ENCODE measurements around the gene TNFRSF18. TPM values are rescaled to one million over a fixed set of nuclear protein-coding genes. Genes with fewer than 3 reads are reported as not detected.

TNFRSF18 gene
- total and polyA plus RNA-seq, 2 donors, result 0.77 TPM; not detected in 1

DNA sequence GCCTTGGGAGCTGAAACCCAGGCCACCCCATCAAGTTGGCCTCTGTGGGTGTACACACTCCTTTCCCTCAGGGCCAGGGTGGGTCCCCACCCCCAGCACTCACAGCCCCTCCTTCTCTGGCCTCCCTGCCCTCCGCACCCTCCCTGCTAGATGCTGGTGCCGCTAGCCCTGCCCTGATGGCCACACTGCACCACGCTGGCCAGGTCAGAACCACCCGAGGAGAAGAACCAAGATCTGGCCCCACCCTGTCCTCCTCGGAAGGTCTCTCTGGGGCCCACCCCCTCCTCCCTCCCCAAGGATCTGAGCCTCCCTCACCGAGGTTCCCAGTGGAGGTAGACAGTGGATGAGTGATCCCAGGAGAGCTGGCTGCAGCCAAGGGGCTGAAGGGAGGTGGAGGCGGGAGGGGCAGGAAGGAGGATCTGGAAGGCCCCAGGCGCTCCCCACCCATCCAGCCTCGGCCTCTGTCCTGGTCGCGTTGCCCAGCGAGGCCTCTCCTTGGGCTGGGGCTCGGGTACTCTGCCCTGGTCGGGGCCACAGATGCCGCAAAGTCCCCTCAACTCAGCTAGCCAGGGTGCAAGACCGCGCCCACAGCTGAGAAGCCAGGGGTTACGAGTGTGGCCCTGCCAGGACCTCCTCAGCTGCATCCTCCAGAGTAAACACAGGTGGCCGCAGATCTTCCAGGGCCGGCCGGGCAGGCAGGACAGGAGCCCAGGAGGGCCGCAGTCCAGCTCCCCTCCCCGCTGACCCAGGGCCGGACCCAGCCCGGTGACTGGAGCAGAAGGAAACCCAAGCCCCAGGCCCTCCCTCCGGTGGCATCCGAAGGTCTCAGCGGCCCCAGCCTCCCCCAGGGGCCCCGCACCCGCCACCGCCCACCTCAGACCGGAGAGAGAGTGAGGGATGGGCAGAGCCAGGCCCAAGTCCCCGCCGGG, 30.8 kb upstream of the TNFRSF18 start:
- Histone ChIP-seq H3K4me3 (ENCODE audit: low read depth, low read length) (no peak overlapping the region), H3K4me1 (ENCODE audit: insufficient read depth) (no peaks in the 10 kb centered on the region), H3K36me3 (ENCODE audit: insufficient read depth) (no peaks in the 10 kb centered on the region), H3K27ac (ENCODE audit: low read depth) (no peak overlapping the region)
- DNase-seq (ENCODE audit: extremely low spot score), result no peak
- 30% methylated on average over 34 of the region's 34 CpGs for WGBS

DNA sequence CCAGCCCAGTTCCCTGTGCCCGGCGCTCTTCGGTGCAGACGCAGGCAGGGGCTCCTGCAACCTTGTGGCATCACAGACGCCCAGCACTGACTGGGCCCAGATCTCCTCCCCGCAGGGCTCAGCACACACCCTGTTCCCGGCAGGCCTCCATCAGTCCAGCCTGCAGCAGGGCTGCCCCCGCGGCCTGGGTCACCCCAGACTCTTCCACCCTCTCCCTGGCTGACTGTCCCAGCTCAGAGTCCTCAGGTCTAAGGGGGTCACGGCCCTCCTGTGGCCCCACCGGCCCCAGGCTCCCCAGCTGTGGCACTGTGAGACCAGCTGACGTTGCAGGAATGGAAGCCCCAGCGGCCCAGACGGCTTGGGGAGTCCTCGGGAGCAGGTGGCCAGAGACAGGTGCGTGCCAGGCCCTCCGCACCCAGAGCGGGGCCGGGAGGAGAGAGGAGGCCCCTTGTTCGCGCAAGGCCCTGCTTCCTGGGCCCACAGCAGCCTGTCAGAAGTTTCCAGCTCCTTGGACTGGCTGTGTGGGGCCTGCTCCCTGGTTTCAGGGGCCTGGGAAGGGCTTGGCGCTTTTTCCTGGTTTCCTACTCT, 29.9 kb upstream of the TNFRSF18 start:
- 78% methylated on average over 22 of the region's 22 CpGs for WGBS
- DNase-seq (ENCODE audit: extremely low spot score), result no peak
- Histone ChIP-seq H3K4me1 (ENCODE audit: insufficient read depth) (no peaks in the 10 kb centered on the region), H3K36me3 (ENCODE audit: insufficient read depth) (no peaks in the 10 kb centered on the region), H3K27ac (ENCODE audit: low read depth) (no peak overlapping the region), H3K4me3 (ENCODE audit: low read depth, low read length) (no peak overlapping the region)

- DNase-seq (ENCODE audit: extremely low spot score), result no peak
- no peak overlapping the region for H3K4me3 ChIP-seq (ENCODE audit: low read depth, low read length)
- H3K4me1 ChIP-seq (ENCODE audit: insufficient read depth), result no peaks in the 10 kb centered on the region
- H3K27ac ChIP-seq (ENCODE audit: low read depth), result no peak overlapping the region
- 90% methylated on average over 27 of the region's 27 CpGs for WGBS
- H3K36me3 ChIP-seq (ENCODE audit: insufficient read depth), result no peaks in the 10 kb centered on the region
Observed at GRCh38 chr1:1235016-1235744, 28.8 kb upstream of the TNFRSF18 start.

- WGBS, result 94% methylated on average over 28 of the region's 28 CpGs
- DNase-seq (ENCODE audit: extremely low spot score), result no peak
- Histone ChIP-seq H3K27ac (ENCODE audit: low read depth) (no peak overlapping the region), H3K4me1 (ENCODE audit: insufficient read depth) (no peaks in the 10 kb centered on the region), H3K4me3 (ENCODE audit: low read depth, low read length) (no peak overlapping the region), H3K36me3 (ENCODE audit: insufficient read depth) (no peaks in the 10 kb centered on the region)
Observed at GRCh38 chr1:1234180-1234808, 27.9 kb upstream of the TNFRSF18 start.

DNA sequence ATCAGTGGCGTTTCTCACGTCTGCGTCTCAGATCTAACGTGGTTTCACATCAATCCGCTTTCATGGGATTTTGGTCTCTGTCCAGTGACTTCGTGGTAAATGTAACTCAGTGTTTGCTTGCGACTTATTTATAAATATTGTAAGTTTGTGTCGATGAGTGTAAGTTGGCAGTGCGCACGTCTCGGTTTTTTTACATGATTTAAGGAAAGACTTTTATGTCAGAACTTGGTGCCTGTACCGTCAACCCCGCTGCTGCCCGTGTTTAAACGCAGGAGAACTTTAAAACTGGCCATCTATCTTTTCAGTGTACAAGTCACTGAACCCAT, 27.1 kb upstream of the TNFRSF18 start:
- H3K27ac ChIP-seq (ENCODE audit: low read depth), result no peak overlapping the region
- no peak for DNase-seq (ENCODE audit: extremely low spot score)
- H3K36me3 ChIP-seq (ENCODE audit: insufficient read depth), result no peaks in the 10 kb centered on the region
- no peak overlapping the region for H3K4me3 ChIP-seq (ENCODE audit: low read depth, low read length)
- 96% methylated on average over 15 of the region's 15 CpGs for WGBS
- no peaks in the 10 kb centered on the region for H3K4me1 ChIP-seq (ENCODE audit: insufficient read depth)

GRCh38 chr1:1232796-1233566, 26.6 kb upstream of the TNFRSF18 start:
- WGBS, result 80% methylated on average over 98 of the region's 98 CpGs
- Histone ChIP-seq H3K4me1 (ENCODE audit: insufficient read depth) (no peaks in the 10 kb centered on the region), H3K4me3 (ENCODE audit: low read depth, low read length) (peak overlapping the region; percentile 44), H3K27ac (ENCODE audit: low read depth) (no peak overlapping the region), H3K36me3 (ENCODE audit: insufficient read depth) (no peaks in the 10 kb centered on the region)
- no peak for DNase-seq (ENCODE audit: extremely low spot score)

GRCh38 chr1:1232208-1232795, 25.9 kb upstream of the TNFRSF18 start, which contains the start of gene B3GALT6:
TSS of gene B3GALT6 (plus strand) at chr1:1232237. CDS start at chr1:1232279, 42 bp downstream.
- 6% methylated on average over 100 of the region's 100 CpGs for WGBS
- peak within 1 kb of the TSS; percentile 90 for H3K27ac ChIP-seq (ENCODE audit: low read depth)
- DNase-seq (ENCODE audit: extremely low spot score), result no peak
- H3K36me3 ChIP-seq (ENCODE audit: insufficient read depth), result peaks cover 2% of the 10 kb centered on the region
- H3K4me3 ChIP-seq (ENCODE audit: low read depth, low read length), result peak within 1 kb of the TSS; percentile 83
- H3K4me1 ChIP-seq (ENCODE audit: insufficient read depth), result no peaks in the 10 kb centered on the region

GRCh38 chr1:1231400-1232207, 25.2 kb upstream of the TNFRSF18 start, which contains the start of gene SDF4:
TSS of gene SDF4 (minus strand) at chr1:1232001. CDS start at chr1:1228772, 3,229 bp downstream.
- no peaks in the 10 kb centered on the region for H3K4me1 ChIP-seq (ENCODE audit: insufficient read depth)
- DNase-seq (ENCODE audit: extremely low spot score), result peak; percentile 82
- under 1% methylated on average over 99 of the region's 99 CpGs for WGBS
- peaks cover 2% of the 10 kb centered on the region for H3K36me3 ChIP-seq (ENCODE audit: insufficient read depth)
- peak within 1 kb of the TSS; percentile 90 for H3K27ac ChIP-seq (ENCODE audit: low read depth)
- H3K4me3 ChIP-seq (ENCODE audit: low read depth, low read length), result peak within 1 kb of the TSS; percentile 83

DNA sequence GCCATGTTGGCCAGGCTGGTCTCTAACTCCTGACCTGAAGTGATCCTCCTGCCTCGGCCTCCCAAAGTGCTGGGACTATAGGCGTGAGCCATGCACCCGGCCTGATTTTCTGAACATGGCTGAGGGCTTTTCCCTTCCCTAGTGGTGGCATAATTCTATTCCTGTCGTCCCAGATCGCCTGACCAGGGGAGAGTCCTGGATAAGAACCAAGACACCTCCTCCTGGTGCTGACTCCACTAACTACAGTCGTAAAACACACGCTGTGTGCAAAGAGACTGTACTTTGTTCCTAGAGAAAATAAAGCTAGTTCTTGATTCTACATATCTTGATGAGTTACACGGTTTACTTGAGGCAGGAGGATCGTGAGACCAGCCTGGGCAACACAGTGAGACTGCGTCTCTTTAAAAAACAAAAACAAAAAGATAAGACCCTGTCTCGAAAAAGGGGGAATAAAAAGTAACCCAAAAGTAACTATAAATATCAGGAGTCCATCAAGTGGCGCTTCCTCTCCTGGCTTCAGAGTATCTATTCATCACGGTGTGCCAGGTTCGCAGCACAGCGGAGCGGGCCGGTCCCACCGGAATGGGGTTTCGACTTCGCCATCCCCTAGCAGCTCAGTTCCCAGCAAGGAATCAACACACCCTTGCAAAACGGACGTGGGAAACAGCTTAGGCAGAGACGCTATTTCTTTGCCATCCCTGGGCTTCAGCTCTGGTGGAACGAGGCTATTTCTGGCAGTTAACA, 24.4 kb upstream of the TNFRSF18 start:
- DNase-seq (ENCODE audit: extremely low spot score), result no peak
- H3K4me1 ChIP-seq (ENCODE audit: insufficient read depth), result no peaks in the 10 kb centered on the region
- H3K4me3 ChIP-seq (ENCODE audit: low read depth, low read length), result peak overlapping the region; percentile 83
- peaks cover 2% of the 10 kb centered on the region for H3K36me3 ChIP-seq (ENCODE audit: insufficient read depth)
- H3K27ac ChIP-seq (ENCODE audit: low read depth), result no peak overlapping the region
- 11% methylated on average over 24 of the region's 24 CpGs for WGBS

- Histone ChIP-seq H3K4me3 (ENCODE audit: low read depth, low read length) (no peak overlapping the region), H3K27ac (ENCODE audit: low read depth) (no peak overlapping the region), H3K4me1 (ENCODE audit: insufficient read depth) (no peaks in the 10 kb centered on the region), H3K36me3 (ENCODE audit: insufficient read depth) (peaks cover 2% of the 10 kb centered on the region)
- no peak for DNase-seq (ENCODE audit: extremely low spot score)
- WGBS, result 91% methylated on average over 19 of the region's 19 CpGs
Observed at GRCh38 chr1:1229770-1230169, 23.4 kb upstream of the TNFRSF18 start.

DNA sequence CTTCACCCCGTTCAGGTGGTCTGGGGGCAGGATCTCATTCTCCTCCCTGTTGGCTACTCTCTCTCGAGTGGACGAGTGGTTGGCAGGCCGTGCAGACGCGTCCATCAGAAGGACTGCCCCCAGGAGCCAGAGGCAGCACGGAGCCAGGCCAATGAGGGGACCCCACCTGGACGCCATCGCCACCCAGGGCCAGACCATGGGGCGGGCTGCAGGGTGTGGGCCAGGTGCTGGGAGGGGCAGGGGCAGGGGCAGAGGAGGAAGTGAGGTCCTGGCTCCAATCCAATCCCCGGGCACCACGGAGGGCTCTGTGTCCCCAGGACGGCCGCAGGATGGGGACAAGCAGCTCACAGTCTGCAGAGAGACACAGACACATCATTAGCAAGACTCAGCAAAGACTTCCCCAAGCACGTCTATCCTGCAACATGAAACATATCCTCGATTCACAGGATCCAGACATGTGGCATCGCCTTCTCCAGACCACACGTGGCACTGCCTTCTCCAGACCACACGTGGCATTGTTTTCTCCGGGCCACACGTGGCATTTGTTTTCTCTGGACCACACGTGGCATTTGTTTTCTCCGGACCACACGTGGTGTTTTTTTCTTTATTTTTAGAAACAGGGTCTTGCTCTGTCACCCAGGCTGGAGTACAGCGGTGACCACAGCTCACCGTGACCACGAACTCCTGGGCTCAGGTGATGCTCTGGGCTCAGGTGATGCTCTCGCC, 22.4 kb upstream of the TNFRSF18 start:
- 88% methylated on average over 28 of the region's 28 CpGs for WGBS
- Histone ChIP-seq H3K4me1 (ENCODE audit: insufficient read depth) (no peaks in the 10 kb centered on the region), H3K36me3 (ENCODE audit: insufficient read depth) (peaks cover 2% of the 10 kb centered on the region), H3K27ac (ENCODE audit: low read depth) (no peak overlapping the region), H3K4me3 (ENCODE audit: low read depth, low read length) (no peak overlapping the region)
- DNase-seq (ENCODE audit: extremely low spot score), result no peak
